ENCODE data around the gene CXCL17.
"Not testable (repeated sequence)": the region's sequence is repeated elsewhere in the genome, so short reads cannot be mapped to it uniquely, and the experiment has no call there.

The CXCL17 gene

GRCh38 chr19:42465827-42466280 is 23.1 kb upstream of the CXCL17 start:
- DNase-seq: no peak

GRCh38 chr19:42461700-42462324 is 19.1 kb upstream of the CXCL17 start:
- DNase-seq: no peak

GRCh38 chr19:42461231-42461630 is 18.5 kb upstream of the CXCL17 start:
- DNase-seq: not testable (repeated sequence)

DNA sequence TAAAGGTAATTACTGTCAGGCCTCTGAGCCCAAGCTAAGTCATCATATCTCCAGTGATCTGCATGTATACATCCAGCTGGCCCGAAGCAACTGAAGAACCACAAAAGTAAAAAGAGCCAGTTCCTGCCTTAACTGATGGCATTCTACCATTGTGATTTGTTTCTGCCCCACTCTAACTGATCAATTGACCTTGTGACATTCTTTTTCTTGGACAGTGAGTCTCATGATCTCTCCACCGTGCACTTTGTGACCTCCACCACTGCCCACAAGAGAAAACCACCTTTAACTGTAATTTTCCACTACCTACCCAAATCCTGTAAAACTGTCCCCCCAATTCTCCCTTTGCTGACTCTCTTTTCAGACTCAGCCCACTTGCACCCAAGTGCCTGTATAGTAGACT is 17.2 kb upstream of the CXCL17 start:
- DNase-seq: no peak

GRCh38 chr19:42455621-42456081 is 12.9 kb upstream of the CXCL17 start:
- DNase-seq: no peak

DNA sequence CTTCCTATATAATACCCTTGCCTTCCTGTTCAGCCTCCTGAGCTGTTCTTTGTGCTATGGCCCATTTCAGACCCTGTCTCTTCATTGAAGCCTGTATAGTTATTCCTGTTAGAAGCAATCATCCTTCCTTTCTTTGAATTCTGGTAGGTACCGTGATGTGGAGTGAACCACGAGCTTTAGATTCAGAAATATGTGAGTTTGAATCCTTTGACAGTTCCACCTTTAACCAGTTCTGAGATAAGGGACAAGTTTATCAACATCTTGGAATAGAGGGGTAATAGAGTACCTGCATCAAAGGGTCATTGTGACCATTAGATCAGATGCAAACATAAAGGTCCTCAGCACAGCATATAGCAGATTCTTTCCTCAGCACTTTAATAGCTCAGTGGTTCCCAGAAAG is 12.3 kb upstream of the CXCL17 start:
- DNase-seq: no peak

GRCh38 chr19:42452590-42452989 is 9.8 kb upstream of the CXCL17 start:
- DNase-seq: no peak

DNA sequence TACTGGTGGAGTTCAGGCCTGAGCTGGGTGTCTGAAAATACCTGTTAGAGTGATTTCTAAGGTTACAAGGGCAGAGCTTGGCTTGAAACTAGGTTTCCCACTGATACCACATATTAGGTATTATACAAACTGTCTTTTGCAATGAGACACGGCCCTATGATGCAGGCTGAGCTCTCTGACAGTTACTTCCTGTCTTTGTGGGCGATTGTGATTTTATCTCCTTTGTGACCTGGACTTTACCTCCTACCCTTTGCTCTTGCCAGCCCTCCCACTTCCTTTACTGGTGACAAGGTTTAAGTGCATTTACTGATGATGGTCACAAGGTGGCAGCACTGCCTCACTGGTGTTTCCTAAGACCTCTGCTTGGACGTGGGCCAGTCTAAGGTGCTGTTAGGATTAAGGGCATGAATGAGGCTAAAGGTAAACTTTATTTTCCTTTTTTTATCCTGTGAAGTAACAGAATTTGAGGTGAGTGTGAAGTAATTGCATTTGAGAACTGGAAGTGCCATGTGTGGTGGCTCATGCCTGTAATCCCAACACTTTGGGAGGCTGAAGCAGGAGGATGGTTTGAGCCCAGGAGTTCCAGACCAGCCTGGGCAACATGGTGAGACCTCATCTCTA is 7.7 kb upstream of the CXCL17 start:
- DNase-seq: peak; percentile 63

DNA sequence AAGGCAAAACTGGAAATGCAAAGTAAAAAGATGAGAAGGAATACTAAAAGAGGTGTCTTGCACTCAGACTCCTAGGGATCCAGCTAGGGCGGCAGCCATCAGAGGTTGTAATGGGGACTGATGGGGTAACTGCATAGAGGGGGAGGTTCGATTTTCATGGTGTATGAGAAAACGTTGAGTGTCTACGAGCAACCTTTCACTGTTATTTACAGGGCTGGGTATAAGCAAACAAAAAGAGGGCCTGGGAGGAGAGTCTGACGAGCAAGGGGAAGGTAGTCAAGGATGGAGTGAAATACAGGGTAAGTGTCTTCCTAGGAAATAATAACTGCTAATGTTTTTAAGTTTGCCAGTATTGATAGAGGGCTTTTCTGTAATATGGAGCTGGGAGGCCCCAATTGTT is 5.6 kb upstream of the CXCL17 start:
- DNase-seq: not testable (repeated sequence)

DNA sequence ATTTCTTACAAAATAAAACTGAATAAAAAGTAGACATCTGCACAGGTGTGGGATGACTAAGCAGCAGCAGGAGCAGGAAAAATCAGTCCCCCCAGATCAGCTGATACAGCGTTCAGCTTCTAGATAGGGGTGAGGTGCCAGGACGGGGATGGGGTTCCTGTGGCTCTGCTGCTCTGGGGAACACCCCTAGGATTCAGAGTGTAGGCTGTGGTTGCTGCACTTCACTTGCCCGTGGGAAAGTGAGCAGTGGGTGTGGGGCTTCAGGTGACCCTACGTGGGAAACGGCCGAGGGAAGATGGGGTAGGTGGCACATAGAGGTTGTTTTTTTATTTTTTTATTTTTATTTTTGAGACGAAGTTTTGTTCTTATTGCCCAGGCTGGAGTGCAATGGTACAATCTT is 3.2 kb upstream of the CXCL17 start:
- DNase-seq: no peak

GRCh38 chr19:42443944-42444398 is 1.2 kb upstream of the CXCL17 start:
- DNase-seq: no peak

DNA sequence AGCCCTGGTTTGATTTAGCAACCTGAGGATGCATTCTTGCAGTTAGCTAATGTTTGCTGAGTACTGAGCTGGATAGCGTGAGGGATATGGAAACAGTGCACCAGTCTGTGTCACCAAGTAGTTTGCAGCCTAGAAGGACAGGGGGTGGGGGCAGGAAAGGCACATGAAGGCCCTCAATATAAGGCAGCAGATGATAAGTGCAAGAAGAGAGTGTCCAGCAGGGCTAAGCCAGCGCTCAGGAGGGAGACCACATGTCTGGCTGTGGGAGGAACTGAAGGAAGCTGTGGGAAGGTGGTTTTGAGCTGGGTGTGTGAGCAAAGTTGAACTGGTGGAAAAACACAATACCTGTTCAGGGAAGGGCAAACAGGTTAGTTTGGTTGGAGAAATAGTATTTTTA is 1.7 kb downstream of the CXCL17 start:
- no peak for DNase-seq

DNA sequence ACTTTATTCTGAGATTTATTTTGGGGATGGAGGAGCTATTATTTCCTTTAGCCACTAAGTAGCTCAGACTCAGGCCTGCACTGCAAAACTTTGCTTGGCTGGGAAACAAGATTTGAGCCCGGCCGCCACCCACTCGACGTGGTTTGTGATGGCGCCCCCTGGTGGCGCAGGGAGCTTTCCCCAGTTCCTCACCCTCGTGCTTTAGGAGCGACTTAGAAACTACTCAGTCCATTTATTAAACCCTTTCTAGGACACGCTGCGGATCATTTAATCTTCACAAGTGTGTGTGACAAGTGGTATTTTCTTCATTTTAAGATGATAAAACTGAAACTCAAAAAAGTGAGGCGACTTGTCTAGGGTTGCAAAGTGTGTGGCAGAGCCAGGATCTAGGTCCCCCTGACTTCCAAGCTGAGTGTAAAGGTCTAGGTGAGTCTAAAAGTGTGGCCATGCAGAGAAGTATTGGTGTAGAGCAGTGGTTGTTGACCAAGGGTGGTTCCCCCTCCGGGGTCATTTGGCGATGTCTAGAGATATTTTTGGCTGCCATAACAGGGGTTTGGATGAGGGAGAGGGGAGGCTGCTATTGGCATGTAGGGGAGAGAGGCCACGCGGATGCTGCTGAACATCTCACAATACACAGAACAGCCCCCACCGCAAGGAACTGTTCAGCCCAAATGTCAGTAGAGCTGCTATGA is 2.2 kb downstream of the CXCL17 start:
- peak; percentile 83 for DNase-seq

DNA sequence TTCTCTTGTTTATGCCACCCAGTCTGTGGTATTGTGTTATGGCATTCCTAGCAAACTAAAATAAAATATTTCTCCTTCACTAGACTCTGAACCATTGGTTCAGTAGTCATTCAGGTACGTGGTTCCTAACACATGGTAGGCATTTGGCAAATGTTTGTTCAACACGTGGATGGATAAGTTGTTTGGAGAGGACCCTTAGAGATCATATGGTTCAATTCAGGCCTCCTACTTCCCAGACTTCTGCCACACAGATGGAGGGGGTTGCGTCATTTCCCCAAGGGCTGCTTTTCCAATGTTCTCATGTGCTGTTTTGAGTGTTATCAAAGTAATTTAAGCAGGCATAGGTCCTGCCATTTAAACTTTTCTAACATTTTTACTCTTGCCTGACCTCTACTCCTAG is 6.7 kb downstream of the CXCL17 start:
- DNase-seq: no peak

GRCh38 chr19:42435316-42435715 is 7.4 kb downstream of the CXCL17 start:
- DNase-seq: no peak

GRCh38 chr19:42433503-42434260 is 9.1 kb downstream of the CXCL17 start:
- DNase-seq: peak; percentile 55

DNA sequence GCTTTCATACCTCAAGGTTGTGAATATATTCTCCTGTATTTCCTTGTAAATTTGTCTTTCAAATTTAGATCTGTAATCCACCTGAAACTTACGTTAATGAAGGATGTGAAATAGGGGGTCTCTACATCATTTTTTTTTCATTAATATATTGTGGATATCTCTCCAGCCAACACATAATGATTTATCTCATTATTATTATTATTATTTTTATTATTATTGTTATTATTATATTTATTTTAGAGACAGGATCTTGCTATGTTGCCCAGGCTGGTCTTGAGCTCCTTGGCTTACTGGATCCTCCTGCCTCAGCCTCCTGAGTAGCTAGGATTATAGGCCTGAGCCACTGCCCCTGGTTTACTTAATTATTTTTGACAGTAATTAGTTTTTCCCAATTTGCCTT is 11.3 kb downstream of the CXCL17 start:
- DNase-seq: no peak

- no peak for DNase-seq
Measured at GRCh38 chr19:42428676-42429075, 14.1 kb downstream of the CXCL17 start.

- no peak for DNase-seq
Measured at GRCh38 chr19:42427313-42427712, 15.4 kb downstream of the CXCL17 start, which contains the start of gene LIPE. Gene LIPE, minus strand, starts transcription at chr19:42427388. Its CDS starts 239 bp downstream, at chr19:42427149.

DNA sequence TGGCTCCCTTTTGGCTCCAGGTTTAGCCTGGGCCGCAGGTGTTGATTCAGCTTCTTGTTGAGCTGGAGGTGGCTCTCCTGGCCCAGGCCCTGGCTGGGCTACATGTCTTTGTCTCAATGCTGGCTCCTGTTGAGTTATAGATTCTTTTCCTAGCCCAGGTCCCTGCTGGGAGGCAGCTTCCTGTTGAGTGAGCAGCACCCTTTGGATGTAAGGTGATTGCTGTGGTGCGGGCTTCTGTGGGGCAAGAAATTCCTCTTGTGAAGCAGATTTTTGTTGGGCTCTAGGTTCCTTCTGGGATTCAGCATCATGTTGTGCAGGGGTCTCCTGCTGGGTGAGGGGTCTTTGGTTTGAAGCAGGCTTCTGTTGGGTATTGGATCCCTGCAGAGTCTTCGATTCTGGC is 16.1 kb downstream of the CXCL17 start:
- no peak for DNase-seq

- DNase-seq: no peak
Measured at GRCh38 chr19:42424712-42425131, 18.0 kb downstream of the CXCL17 start.

DNA sequence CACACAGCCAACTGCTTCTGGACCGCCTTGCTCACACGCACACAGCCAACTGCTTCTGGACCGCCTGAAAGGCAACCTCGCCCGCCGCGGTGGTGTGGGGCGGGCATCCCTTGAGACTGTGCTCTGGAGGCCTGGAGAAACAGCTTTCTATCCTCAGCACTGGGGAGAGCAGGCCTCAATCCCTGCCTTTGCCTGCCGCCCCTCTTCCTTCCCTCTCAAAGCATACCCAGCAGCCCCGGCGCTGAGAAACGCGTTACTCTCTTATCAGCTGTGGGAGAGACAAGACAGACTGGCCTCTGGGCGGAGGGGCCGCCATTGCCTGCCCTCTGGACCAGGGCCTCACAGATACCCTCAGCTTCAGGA is 18.4 kb downstream of the CXCL17 start:
- no peak for DNase-seq

Data from stimulated activated CD4-positive, alpha-beta T cell treated with anti-CD3 and anti-CD28 coated beads, Interleukin-12 subunit alpha, Interleukin-12 subunit beta, amount 100 ng/mL, for 4 hours (primary cell).